GM18861 (cell line): Measurements from ENCODE around the gene TREM1.
A peak's percentile ranks its signal among the peaks of the same experiment; 100 is the strongest.

Experiments used
- ATAC-seq: cut with Tn5 transposase; IDR thresholded peaks from one replicate; pipeline ENCODE4 v1.9.1; 2021; ENCODE audit not compliant: unreplicated experiment

TREM1 gene

DNA sequence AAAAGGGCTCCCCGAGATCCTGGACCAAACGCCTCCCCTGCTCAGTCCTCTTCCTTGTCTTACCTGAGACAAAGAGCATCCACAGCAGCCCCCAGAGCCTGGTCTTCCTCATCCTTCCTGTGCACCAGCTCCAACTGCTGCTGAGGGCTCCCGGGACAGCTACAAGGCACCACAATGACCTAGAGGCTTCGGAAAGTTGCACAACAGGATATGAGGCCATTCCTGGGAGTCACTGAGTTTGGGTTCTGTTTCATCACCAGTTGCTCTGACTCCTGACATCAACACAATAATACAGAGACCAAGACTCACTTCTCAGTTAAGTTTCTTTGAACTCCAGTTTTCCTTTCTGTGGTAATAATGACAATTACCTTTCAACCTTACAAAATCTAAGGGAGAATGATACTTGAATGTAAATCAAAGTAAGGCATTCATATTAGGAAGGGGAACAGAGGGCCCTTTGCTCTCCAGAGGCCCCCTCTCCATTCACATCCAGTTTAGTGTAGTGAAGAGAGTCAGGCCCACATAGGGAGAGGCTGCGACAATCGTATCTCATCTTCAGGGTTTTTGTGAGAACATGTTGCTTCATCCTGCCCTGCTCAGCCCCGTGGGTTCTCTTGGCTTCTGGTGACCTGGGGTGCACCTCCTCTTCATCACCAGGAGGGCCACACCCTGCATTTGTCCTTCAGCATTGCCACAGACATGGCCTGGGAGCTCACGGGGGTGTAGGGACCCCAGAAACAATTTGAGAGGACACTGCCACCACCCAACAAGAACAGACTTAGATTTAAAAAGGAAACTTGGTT is at the start of gene TREM1:
Gene TREM1 (minus strand): TSS at position 139 of the 803 bp plus-strand sequence. CDS start 27 bp downstream, at position 112.
- no peak for ATAC-seq

DNA sequence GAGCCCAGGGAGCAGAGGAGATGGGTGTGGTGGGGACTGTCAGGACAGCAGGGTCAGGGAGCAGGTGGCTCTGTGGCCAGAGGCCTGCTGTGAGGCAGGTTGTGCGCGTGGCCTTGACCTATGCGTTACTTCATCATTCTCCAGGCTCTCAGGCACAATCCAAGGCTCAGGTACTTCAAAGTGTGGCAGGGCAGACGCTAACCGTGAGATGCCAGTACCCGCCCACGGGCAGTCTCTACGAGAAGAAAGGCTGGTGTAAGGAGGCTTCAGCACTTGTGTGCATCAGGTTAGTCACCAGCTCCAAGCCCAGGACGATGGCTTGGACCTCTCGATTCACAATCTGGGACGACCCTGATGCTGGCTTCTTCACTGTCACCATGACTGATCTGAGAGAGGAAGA is 49.5 kb upstream of the TREM1 start:
- no peak for ATAC-seq

DNA sequence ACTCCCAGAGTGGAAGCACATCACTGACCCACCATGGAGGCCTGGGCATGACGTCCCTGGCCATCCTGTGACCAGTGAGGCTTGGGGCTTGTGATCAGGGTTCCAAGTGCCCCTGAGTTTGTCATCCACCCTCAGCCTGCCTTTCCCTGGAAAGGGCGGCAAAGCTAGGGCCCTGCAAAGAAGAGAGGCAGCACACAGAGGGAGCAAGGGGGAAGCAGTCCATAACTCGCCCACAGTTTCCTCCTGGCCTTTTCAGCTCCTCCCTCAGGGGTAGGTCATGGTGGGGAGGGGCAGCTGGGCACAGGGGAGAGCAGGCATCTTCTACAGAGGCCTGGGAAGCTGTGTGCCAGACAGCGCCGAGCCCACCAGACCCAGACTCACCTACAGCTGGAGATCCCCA is 48.8 kb upstream of the TREM1 start, which contains the start of gene NCR2:
Gene NCR2 (plus strand): TSS at position 313 of the 400 bp plus-strand sequence. CDS start 269 bp downstream, outside the sequence.
- ATAC-seq: no peak

DNA sequence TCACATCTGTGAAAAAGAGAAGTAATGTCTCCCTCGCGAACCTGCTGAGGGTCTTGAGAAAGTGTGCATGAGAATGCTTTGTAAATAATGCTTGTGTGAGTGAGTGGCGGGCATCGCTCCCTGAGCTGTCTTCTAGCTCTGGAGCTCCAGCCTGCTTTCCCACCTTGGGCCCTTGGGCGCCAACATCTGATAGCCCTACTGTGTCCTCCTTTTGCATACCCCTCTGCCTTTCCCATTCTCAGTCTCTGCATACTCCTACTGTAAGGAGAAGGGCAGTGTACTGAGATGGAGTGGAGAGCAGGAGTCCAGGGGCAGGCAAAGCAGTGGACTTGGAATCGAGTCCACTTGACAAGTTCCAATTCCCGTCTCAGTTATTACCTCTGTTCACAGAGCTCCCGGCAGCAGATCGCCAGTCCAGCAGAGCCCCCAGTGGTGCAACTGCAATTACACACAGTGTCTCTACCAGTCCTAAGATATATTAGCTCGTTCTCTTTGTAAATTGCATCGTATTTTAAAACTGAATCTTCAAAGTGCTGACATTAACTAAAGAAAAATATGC is 48.1 kb upstream of the TREM1 start:
- no peak for ATAC-seq

DNA sequence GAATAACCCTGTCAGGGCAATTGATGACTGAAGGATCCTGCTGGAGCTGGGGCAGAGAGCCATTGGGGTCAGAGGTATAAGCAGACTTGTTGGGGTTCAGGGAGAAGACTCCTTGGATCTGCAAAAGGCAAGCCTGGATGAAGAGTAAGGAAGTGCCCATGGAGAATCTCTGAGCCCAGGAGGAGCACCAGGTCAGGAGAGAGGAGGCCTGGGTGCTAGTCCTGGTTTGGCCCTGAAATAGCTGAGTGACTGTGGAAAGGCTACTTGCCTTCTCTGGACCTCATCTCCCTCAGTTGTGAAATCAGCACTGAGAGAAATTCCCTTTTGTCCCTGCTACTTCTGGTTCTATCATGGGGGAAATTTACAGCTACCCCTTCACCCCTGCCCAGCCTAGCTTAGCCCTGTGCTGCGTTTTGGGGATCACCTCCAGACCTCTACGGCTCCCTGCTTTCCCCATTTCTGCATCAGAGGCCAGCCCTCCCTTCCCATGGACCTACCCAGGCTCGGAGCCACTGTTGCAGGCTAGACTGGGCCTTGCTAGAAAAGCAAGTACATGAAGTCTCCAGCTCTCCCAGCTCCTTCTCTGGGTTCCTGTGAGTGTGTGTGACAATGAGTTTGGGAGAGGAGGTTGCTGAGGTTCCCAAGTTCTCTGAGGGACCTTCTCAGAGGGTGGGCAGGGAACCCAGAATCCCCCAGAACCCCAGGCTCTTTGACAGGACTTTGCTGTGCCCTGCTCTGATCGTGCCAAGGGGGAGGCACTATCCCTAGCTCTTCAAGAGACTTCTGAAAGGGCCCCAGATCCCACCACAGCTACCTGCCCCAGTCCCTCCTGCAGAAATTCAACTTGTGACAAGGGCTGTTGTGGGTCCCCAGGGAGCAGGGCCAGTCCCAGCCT is 46.6 kb upstream of the TREM1 start:
- no peak for ATAC-seq

DNA sequence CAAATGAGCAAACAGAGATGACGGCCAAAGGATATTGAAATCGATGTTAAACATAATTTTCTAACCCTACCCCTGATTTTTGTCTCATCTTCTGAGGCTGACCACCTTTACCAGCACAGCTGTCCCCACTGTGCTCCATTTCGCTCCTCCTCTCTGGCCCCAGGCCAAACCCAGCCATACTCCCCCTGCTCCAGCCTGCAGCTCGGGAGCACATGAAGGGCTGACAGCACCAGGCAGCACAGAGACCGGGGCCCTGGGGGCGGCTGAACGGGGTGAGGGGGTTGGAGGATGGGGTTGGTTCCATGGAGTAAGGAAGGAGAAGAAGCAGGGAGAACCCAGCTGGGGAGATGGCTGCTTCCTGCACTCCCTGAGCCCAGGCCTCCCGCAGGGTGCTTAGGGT is 45.8 kb upstream of the TREM1 start:
- no peak for ATAC-seq

DNA sequence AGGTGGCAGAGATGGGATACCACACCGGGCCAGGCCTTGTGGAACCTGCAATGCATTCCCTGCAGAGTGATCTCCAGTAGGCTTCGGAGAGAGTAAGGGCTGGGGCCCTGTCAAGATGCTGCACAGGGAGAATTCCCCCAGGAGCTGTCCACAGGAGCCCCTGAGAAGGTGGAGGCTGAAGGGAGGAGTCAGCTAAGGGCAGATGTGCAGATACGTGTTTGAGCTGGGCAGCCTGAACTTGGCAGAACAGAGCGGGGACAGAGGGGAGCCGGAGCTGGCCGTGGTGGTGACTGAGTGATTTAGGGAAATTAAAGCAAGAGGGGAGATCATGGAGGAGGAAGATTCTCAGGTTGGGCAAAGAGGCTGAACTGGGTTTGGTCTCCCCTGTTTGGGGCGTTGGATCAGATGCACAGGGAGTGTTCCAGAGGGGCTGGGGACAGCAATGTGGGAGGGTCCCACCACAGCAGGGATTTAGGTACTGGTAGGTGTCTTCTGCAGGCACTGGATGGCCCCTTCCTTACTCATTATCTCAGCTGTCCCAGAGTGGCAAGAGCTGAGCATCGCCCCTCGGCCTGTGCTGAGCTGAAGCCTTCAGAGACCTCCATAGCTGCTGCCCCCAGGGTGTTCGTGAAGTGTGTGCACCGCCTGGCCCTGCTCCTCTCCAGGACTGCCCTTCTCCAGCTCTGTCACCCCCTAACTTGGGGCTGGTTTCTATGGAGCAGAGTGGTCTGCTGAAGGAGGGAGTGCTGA is 45.1 kb upstream of the TREM1 start:
- no peak for ATAC-seq

DNA sequence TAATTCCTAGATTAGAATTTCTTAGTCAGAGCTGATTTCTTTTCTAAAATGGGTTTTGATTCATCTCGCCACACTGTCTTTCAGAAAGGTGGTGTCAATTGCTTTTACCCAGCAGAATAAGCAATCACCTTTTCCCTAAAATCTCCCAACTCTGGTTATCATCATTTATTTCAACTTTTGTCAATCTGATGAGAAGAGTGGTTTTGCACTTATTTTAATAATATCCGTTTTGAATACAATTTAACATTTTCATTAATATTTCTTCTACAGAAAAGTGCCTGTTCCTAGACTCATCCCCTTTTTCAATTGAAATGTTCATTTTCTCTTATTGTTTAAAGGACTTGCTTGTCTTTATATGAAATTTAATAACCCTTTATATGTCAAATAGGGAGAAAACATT is 40.7 kb upstream of the TREM1 start:
- no peak for ATAC-seq

DNA sequence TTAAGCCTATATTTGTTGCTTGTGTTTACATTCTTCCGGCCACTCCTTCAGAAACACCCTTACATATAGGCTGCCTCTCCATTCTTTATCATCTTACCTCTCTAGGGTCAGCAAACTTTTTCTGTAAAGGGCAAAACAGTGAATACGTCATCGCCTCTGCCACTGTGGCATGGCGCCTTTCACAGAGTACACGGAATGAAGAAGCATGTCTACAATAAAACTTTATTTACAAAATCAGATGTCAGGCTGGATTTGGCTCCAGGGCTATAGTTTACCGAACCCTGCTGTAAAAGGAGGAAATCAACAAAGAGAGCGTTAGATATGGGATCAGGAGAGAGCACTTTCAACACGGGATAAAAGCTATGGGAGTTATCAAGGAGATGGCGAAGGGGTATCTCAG is 39.6 kb upstream of the TREM1 start:
- no peak for ATAC-seq

DNA sequence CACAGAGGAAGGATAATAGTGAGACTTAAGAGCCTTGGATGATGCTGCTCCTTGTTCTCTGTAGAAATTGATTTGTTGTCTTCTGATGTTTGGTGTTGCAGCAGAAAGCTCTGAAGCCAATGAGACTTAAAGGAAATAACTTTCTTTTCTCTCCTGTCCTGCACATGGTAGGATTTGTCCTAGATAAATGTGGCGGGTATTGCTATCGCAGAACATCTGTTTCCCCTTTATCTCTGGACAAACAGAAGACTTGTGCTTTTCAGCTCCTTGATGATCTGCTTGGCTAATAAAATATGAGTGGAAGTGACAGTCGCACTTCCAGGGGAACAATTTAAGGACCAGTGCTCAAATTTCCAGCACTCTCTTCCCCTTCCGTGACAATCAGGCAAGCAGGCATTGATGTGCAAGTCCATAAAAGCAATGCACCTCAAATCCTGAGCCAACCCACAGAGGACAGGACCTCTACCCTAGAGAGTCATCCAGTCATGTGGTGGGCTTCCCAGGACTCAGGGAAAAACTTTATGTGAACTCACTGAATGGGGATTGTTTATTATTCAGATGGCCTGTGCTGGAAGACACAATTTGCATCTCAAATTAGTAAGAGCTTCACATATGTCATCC is 39.1 kb upstream of the TREM1 start:
- ATAC-seq: no peak

DNA sequence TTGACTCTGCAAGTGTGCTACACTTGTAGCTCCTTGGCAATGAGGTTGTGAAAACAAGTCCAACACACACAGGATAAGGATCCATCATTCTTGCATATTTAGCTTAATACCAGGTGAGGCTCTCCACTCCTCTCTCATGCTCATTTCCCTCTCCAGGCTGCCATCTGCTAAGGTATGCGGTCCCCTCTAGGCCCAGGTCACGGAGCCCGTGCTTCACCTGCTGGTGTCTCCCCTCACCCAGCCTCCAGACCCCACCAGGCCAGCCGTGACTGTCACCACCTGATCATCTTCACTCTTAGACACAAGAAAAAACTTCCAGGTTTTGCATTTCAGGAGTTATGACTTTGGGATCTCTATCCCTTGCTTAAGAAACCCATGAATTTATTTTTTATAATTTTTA is 34.7 kb upstream of the TREM1 start:
- no peak for ATAC-seq

DNA sequence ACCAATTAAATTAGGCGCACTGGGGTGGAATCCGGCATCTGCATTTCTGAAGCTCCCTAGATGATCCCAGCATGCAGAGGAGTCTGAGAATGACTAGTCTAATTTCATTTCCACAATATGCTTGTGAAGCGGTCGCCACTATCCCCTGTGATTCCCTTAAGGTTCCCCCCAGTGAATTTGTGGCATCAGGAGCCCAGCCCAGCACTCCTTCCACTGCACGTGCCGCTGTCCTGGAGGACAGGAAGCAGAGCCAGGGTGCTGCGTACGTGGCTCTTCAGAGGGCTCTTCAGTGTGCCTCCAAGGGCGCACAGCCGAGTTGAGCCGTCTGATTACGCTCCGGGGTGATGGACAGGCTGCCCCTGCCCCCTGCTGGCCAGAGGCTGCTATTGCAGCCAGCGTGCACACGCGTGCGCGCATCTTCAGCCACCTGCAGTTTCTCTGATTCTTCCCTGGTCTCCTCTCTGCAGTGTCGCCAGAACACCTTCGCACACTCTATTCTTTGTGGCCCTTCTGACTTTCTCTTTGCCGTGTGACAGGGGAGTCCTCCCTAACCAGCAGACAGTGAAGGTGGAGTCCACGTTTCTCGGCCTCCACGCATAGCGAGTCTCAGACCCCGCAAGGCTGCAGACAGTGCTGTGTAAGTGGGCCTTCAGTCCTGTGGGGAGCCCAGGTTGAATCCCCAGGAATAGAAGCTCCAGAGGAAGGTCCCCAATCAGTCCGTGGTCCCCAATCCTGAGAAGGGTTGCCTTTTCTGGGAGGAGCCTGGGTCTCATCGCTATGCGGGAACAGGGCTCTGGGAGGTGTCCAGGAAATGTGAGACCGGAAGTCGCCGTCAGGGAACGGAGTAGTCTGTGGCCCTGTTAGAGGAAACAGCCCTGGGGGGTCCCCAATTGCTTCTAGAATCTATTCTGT is 32.4 kb upstream of the TREM1 start:
- ATAC-seq: peak; percentile 91

DNA sequence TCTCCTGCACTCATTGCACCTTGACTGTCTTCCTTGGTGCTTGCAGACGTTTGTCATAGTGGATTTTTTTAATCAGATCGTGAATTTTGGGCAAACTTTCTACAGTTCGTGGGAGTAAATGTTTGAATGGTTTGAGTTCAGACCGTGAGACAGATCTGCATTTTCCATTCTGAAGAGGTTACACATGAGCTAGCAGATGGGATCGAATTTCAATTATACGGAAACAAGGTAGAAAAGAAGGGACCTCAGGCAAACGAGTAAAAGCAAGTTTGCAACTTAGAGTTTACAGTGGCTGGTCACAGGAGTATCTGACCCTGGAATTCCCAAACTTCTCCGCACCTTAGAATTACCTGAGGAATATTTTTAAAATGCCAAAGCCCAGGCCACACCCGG is 31.8 kb upstream of the TREM1 start:
- no peak for ATAC-seq

DNA sequence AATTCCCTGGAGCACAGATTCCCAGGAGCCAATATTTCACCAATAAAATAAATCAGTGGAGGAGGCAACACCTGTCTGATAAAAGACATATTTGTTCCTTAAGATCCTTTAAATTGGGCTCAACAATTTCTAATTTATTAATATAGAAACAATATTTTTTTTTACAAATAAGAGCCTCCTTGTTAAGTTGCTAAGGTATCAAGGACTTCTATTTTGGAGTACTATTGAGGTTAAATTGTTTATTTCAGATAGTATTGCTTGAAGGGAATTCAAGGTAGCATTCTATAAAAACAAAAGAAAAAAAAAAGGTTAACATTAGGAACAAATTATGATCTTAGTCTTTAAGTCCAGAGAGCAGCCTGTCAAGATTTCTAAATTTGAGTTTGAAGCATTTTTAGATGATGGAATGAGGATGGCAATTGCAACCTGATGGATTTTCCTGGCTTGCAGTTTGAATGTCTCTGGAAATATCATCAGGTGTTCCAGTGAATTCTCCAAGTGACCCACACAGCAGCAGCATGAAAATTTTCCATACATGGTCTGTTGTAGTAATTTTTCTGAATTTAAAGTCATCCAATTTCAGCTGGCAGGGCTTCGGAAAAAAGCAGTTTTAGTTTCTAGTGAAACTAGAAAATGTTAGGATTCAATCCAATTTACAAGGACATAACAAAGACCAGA is 29.6 kb upstream of the TREM1 start:
- no peak for ATAC-seq

DNA sequence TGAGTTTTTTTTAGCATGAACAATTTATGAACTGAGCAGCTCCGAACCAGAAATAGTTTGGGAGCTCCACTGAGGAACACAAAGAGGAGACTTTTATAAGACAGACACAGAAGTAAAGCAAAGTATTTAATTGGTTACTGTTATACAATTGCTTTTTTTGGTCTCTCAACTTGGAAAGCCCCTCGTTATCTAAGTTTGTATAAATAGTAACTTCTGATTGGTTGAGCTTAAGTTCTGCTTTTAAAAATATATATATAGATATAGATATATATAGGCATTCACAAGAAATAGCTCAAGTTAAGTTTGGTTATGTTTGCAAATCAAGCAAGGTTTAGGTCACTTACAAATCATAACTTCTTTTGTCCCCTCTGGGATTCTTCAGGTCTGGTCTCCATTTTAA is 28.7 kb upstream of the TREM1 start:
- no peak for ATAC-seq

DNA sequence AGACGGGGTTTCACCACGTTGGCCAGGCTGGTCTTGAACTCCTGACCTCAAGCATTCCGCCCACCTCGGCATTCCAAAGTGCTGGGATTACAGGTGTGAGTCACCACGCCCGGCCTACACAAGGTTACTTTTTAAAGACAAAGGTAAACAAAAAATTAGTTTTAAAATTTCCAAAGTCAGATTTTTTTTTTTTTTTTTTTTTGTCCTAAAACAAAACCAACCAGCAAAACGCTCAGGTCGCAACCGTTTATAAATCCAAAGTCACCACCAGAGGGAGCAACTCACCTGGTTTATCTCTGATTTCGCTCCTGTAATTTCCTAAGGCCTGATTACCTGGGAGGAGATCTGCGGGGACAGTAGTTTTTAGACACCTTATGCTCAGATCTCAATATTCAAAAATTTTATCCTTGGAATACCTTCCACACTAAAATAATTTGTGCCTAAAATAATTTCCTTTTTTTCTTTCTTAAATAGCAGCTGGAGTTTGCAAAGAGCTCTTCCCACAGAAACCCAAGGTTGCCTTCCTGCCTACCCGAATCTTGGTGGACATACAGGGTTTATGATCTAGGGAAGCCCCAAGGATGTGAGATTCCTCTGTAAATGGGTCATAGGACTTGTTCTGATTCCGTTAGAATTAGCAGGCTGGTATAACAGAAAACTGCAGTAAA is 19.8 kb upstream of the TREM1 start:
- ATAC-seq: no peak

DNA sequence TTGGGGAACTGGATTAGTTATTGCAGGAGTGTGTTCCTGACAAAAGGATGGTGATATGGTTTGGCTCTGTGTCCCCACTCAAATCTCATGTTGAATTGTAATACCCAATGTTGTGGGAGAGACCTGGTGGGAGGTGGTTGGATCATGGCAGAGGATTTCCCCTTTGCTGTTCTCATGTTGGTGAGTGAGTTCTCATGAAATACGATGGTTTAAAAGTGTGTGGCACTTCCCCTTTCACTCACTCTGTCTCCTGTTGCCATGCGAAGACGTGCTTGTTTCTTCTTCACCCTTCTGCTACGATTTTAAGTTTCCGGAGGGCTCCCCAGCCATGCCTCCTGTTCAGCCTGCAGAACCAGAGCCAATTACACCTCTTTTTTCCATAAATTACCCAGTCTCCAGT is 16.2 kb upstream of the TREM1 start:
- ATAC-seq: no peak

DNA sequence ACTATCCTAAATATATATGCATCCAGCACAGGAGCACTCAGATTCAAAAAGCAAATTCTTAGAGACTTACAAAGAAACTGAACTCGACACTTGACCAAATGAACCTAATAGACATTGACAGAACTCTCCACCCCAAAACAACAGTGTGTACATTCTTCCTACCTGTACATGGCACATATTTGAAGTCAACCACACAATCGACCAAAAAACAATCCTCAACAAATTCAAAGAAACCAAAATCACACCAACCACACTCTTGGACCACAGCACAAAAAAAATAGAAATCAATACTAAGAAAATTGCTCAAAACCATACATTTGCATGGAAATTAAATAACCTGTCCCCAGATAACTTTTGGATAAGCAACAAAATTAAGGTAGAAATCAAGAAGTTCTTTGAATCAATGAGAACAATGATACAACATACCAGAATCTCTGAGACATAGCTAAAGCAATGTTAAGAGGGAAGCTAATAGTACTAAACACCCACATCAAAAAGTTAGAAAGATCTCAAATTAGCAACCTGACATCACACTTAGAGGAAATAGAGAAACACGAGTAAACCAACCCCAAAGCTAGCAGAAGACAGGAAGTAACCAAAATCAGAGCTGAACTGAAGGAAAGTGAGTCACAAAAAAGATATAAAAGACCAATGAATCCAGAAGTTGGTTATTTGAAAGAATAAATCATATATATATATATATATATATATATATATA is 12.5 kb upstream of the TREM1 start:
- ATAC-seq: no peak
